Heart left ventricle (tissue), 13 donors: Measurements from ENCODE around the gene DUSP11.

Experiments
- POLR2A ChIP-seq, 2 donors: fragments of 450-650 bp; IDR thresholded peaks; one replicate each; pipeline ENCODE4 v1.6.1; 2017; ENCODE audit warnings: antibody characterized with exemption in 2 of 2, mild to moderate bottlenecking in 2 of 2, moderate library complexity in 2 of 2
- TF ChIP-seq, protein P1 (sequence below), 12 donors: fragments of 200-600 bp; sonication (generic) in 4 of 12; IDR thresholded peaks; one replicate each; pipeline versions ENCODE4 v1.5.0 to v1.8.0; 2018 to 2022; ENCODE audit warnings: antibody characterized with exemption in 12 of 12, mild to moderate bottlenecking in 5 of 12
- donor health status: ischemic (EF 13 %, LVEDD 7.1; RV severe dilation, severe dysfunction).
- donor health status: DM: no; HTN: yes; CAD: no.
- donor health status: DM: no; HTN: no; CAD: no.
- donor health status: ischemic (EF 25% LVEDD 6.9; RV normal size, moderate dysfunction).
- donor health status: ischemic (EF 25% LVEDD 5.7; RV mildly dilated, moderate dysfunction).
- donor health status: ischemic (EF 35%, LVEDD 5.7; RV mildly dilated, moderate dysfunction).
- donor health status: nonischemic (EF 11% LVEDD 7.7; RV severe dilation, severe dysfunction).
- donor health status: DM: yes; HTN: yes; CAD: no.
- donor health status: PGD.
- donor health status: ischemic (EF 29% LVEDD 5.4; RV normal size, mild dysfunction).
- donor health status: nonischemic (EF 23%, LVEDD 6.1; RV moderate dilation, normal function).

DNA sequence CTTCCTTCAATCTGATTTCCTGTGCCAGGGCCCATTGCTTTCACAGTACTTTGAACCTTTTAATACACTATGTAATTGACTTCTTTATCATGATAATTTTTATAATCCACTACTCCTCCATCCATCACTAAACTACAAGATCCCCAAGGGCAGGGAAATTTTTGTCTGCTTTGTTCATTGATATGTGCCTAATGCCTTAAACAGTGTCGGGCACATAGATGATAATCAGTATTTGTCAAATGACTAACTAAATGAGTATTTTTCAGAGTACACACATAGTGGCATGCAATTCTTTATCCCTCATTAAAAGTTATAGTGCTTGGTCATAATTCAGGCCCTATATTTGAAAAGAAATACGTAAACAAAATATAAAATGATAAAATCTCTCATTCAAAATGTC is 43.5 kb upstream of the DUSP11 start:
- TF ChIP-seq, protein P1, sequence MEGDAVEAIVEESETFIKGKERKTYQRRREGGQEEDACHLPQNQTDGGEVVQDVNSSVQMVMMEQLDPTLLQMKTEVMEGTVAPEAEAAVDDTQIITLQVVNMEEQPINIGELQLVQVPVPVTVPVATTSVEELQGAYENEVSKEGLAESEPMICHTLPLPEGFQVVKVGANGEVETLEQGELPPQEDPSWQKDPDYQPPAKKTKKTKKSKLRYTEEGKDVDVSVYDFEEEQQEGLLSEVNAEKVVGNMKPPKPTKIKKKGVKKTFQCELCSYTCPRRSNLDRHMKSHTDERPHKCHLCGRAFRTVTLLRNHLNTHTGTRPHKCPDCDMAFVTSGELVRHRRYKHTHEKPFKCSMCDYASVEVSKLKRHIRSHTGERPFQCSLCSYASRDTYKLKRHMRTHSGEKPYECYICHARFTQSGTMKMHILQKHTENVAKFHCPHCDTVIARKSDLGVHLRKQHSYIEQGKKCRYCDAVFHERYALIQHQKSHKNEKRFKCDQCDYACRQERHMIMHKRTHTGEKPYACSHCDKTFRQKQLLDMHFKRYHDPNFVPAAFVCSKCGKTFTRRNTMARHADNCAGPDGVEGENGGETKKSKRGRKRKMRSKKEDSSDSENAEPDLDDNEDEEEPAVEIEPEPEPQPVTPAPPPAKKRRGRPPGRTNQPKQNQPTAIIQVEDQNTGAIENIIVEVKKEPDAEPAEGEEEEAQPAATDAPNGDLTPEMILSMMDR (IDR thresholded peaks at IDR 0.05) = no peak
- TF ChIP-seq POLR2A (IDR thresholded peaks at IDR 0.05) = no peak
